Measurements from ENCODE around the gene PILRB. TPM values are rescaled to one million over a fixed set of nuclear protein-coding genes. Genes with fewer than 3 reads are reported as not detected.

Gene PILRB
- total and polyA plus RNA-seq, 8 donors = 24.0 to 47.7 (median 44.0) TPM

GRCh38 chr7:100400041-100400440 lies 42.1 kb downstream of the PILRB start:
- no peaks in the 10 kb centered on the region for H3K9me3 ChIP-seq
- H3K36me3 ChIP-seq = peaks cover 0 to 24% of the 10 kb centered on the region in 2 donors
- H3K4me3 ChIP-seq = no peak overlapping the region
- TF ChIP-seq CTCF (IDR thresholded peaks at IDR 0.05) = no peak
- H3K27ac ChIP-seq = no peak overlapping the region
- no peaks in the 10 kb centered on the region for H3K27me3 ChIP-seq
- H3K4me1 ChIP-seq = peaks cover 0 to 24% of the 10 kb centered on the region in 2 donors
- DNase-seq = no peak
- no peak for ATAC-seq
- intact Hi-C loops (cut with DNase I) = no loop called here

- Histone ChIP-seq H3K27ac (no peak overlapping the region), H3K4me1 (peaks cover 0 to 24% of the 10 kb centered on the region in 2 donors), H3K36me3 (peaks cover 0 to 24% of the 10 kb centered on the region in 2 donors), H3K4me3 (no peak overlapping the region), H3K9me3 (no peaks in the 10 kb centered on the region), H3K27me3 (no peaks in the 10 kb centered on the region)
- ATAC-seq (peak; percentile 29), DNase-seq (peak in 2 of 4 donors; percentile 1 to 26)
- TF ChIP-seq CTCF (IDR thresholded peaks at IDR 0.05) = no peak
- intact Hi-C loops (cut with DNase I) = no loop called here
These were observed 42.7 kb downstream of the PILRB start for GRCh38 chr7:100400656-100401055.

GRCh38 chr7:100401811-100402210 lies 43.9 kb downstream of the PILRB start:
- intact Hi-C loops (cut with DNase I) = no loop called here

GRCh38 chr7:100402241-100402640 lies 44.3 kb downstream of the PILRB start:
- TF ChIP-seq CTCF (IDR thresholded peaks at IDR 0.05) = no peak
- intact Hi-C loops (cut with DNase I) = no loop called here
- Histone ChIP-seq H3K27ac (no peak overlapping the region), H3K36me3 (peaks cover 0 to 24% of the 10 kb centered on the region in 2 donors), H3K4me3 (no peak overlapping the region), H3K27me3 (no peaks in the 10 kb centered on the region), H3K9me3 (no peaks in the 10 kb centered on the region), H3K4me1 (peaks cover 0 to 10% of the 10 kb centered on the region in 2 donors)
- DNase-seq (no peak), ATAC-seq (no peak)

More at GRCh38 chr7:100401811-100402210, 43.9 kb downstream of the PILRB start:
- Histone ChIP-seq H3K36me3 (peaks cover 0 to 24% of the 10 kb centered on the region in 2 donors), H3K27ac (no peak overlapping the region), H3K4me1 (peaks cover 0 to 14% of the 10 kb centered on the region in 2 donors), H3K4me3 (no peak overlapping the region), H3K9me3 (no peaks in the 10 kb centered on the region), H3K27me3 (no peaks in the 10 kb centered on the region)
- TF ChIP-seq CTCF (IDR thresholded peaks at IDR 0.05) = no peak
- no peak for ATAC-seq
- DNase-seq = no peak

- Histone ChIP-seq H3K27me3 (no peaks in the 10 kb centered on the region), H3K4me1 (no peaks in the 10 kb centered on the region), H3K27ac (no peak overlapping the region), H3K36me3 (peaks cover 0 to 11% of the 10 kb centered on the region in 2 donors), H3K9me3 (no peaks in the 10 kb centered on the region), H3K4me3 (no peak overlapping the region)
- intact Hi-C loops (cut with DNase I) = no loop called here
- ATAC-seq = no peak
- TF ChIP-seq CTCF (IDR thresholded peaks at IDR 0.05) = no peak
- no peak for DNase-seq
These were observed 48.9 kb downstream of the PILRB start for GRCh38 chr7:100406767-100407166.
